HG02973 (cell line): Measurements from ENCODE around the gene CCDC117.
A peak's percentile ranks its signal among the peaks of the same experiment; 100 is the strongest.
"Not testable (repeated sequence)": the region's sequence is repeated elsewhere in the genome, so short reads cannot be mapped to it uniquely, and the experiment has no call there.

Source experiments
- ATAC-seq: cut with Tn5 transposase; IDR thresholded peaks from one replicate; pipeline ENCODE4 v1.9.1; 2021; ENCODE audit warnings: moderate library complexity; ENCODE audit not compliant: unreplicated experiment

CCDC117 gene, protein sequence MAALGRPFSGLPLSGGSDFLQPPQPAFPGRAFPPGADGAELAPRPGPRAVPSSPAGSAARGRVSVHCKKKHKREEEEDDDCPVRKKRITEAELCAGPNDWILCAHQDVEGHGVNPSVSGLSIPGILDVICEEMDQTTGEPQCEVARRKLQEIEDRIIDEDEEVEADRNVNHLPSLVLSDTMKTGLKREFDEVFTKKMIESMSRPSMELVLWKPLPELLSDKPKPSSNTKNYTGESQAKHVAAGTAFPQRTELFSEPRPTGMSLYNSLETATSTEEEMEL

DNA sequence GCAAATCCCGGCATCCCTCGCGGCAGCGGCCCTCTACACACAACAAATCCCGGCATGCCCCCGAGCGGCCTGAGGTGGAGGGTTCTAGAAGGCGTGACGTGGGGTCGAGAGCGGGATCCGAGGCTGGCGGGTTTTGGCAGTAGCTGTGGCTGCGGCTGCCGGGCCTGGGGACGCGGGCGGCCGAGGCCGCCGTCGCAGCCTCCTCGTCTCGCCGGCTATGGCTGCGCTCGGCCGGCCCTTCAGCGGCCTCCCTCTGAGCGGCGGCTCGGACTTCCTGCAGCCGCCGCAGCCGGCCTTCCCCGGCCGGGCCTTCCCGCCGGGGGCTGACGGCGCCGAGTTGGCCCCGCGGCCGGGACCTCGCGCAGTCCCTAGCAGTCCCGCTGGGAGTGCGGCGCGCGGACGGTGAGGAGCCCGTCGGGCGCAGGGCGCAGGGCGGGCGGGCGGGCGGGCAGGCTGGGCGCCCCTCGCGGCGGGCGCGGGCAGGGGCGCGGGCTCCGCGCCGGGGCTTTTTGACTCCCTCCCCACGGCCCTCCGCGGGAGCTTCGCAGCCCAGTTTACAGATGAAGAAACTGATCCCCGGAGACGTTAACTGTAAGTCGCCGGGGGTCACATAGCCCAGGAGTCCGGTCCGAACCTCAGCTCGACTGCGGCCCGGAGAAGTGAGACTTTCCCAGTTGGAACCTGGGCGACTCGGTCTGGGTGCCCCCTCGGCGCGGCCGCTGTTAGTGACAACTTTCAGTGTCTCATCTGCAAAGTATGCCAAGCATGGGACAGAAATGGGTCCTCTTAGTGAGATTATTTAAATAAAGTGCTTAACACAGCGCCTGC lies at the start of gene CCDC117:
TSS of gene CCDC117 (plus strand) at position 63 of the 828 bp plus-strand sequence. CDS start at position 218, 155 bp downstream.
- peak; percentile 75 for ATAC-seq

DNA sequence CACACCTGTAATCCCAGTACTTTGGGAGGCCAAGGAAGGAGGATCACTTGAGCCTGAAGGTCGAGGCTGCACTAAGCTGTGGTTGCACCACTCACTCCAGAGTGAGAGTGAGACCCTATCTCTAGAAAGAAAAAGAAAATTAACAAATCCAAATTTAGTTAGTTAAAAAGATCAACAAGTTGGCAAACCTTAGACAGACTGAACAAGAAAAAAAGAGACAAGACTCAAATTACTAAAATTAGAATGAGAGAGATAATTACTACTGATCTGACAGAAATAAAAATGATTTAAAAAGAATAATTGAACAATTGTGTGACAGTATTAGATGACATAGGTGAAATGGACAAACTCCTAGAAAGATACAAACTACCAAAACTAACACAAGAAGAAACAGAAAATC lies 44.5 kb upstream of the CCDC117 start:
- ATAC-seq: no peak

DNA sequence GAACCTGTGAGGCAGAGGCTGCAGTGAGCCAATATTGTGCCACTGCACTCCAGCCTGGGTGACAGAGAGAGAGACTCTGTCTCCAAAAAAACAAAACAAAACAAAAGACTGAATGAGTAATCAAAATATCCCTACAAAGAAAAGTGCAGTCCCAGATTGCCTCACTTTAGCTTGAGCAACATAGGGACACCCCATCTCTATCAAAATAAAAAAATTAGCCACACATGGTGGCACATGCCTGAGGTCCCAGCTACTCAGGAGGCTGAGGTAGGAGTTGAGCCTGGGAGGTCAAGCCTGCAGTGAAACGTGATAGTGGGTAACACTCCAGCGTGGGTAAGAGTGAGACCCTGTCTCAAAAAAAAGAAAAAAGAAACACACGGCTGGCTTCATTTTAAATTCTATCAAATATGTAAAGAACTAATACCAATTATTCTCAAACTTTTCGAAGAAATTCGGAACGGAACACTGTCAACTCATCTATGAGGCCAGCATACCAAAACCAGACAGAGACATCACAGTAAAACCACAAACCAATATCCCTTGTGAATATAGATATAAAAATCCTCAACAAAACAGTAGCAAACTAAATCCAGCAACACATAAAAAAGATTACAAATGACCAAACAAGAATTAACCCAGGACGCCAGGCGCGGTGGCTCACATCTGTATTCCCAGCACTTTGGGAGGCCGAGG lies 43.7 kb upstream of the CCDC117 start:
- ATAC-seq: no peak

DNA sequence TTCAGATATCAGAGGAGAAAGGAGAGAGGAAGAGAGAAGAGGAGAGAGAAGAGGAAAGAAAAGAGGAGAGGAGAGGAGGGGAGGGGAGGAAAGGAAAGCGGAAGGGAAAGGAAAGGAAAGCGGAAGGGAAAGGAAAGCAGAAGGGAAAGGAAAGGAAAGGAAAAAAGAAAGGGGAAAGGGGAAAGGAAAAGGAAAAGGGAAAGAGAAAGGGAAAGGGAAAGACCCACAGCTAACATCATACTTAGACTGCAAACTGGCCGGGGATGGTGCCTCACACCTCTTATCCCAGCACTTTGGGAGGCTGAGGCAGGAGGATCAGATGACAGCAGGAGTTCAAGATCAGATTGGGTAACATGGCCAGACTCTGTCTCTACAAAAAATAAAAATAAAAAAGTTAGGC lies 42.3 kb upstream of the CCDC117 start:
- ATAC-seq: no peak

DNA sequence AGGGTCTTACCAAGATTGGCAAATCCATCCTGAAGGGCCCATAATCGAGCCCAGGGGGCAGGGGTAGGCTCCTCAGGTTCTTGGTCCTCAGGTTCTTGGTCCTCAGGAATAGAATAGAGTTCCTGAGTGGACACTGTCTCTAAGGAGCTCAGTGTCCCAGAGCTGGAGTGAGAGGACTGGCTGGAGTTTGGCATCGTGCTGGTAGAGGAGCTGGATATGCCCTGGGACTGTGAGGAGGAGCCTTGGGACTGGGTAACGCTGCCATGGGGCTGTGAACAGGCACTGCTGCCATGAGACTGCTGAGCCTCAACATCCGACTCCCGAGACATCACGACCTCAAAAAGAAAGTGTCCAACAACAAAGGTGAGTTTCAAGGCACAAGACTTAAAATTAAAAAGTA lies 38.1 kb upstream of the CCDC117 start:
- no peak for ATAC-seq

DNA sequence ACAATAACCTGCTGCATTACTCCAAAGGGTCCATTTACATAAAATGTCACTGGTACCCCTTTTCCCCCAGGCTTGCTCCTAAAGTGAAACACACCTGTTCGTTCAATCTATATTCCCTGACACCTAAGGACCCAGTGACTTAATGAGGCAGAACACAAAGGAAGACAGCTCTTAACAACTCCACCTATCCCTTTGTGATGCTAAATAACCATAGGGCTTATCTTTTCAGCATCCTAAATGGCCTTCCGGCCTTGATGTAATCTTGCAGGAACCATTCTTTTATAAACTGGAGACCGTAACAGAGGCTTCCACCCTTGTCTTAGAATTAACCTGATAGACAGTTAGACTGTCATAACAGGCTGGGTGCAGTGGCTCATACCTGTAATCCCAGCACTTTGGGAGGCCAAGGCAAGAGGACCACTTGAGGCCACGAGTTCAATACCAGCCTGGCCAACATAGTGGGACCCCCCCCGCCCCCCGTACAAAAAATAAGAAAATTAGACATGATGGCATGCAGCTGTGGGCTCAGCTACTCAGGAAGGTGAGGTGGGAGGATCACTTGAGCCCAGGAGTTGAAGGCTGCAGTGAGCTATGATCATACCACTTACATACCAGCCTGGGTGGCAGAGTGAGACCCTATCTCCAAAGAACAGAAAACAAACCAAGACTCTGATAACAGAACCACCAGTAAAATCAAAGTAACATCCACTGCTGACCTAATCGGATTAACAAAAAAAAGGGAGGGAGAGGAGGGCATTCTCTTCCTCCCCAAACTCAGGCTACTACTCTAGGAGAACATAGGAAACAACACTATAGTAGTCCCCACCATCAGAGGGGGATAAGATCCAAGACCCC lies 36.0 kb upstream of the CCDC117 start:
- no peak for ATAC-seq

DNA sequence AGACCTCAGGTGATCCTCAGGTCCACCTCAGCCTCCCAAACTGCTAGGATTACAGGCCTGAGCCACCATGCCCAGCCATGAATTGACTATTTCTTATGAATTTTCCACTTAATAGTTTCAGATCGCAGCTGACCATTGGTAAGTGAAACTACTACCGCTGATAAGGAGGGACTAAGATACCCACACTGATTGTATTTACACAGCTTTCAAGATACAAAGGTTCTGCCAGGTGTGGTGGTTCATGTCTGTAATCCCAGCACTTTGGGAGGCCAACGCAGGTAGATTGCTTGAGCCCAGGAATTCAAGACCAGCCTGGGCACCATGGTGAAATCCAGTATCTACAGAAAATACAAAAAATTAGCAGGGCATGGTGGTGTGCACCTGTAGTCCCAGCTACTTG lies 34.8 kb upstream of the CCDC117 start:
- no peak for ATAC-seq

DNA sequence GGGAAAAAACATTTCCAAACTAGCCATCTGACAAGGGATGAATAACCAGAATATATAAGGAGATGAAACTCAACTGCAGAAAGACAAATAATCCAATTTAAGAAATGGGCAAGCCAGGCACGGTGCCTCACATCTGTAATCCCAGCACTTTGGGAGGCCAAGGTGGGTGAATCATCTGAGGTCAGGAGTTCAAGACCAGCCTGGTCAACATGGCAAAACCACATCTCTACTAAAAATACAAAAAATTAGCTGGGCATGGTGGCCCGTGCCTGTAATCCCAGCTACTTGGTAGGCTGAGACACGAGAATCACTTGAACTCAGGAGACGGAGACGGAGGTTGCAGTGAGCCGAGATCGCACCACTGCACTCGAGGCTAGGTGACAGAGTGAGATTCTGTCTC lies 33.6 kb upstream of the CCDC117 start:
- not testable (repeated sequence) for ATAC-seq

DNA sequence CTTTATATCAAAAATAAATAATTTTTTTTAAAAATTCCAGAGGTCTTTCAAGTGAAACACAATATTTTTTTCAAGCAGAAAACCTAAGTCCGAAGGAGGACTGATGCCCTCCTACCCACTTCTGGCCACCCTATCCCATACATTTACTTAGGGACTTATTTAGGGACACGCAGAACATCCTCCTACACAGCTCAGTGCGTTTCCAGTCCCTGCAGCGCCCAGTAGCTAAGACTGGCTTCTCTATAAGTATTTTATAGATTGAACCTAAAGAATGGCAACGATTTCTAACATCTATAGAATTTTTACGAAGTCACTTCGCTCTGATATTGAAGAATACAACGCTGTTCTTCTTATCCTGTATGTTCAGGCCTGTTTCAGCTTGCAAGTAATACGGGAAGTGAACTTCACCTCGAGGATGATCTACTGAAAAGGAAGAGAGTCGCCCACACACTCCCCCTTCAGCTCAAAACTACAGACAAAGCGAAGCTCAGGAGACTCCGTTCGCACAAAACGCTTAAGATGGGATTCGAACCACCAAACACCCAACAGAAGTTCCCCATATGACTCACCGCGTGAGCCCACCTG lies 31.2 kb upstream of the CCDC117 start:
- ATAC-seq: no peak

DNA sequence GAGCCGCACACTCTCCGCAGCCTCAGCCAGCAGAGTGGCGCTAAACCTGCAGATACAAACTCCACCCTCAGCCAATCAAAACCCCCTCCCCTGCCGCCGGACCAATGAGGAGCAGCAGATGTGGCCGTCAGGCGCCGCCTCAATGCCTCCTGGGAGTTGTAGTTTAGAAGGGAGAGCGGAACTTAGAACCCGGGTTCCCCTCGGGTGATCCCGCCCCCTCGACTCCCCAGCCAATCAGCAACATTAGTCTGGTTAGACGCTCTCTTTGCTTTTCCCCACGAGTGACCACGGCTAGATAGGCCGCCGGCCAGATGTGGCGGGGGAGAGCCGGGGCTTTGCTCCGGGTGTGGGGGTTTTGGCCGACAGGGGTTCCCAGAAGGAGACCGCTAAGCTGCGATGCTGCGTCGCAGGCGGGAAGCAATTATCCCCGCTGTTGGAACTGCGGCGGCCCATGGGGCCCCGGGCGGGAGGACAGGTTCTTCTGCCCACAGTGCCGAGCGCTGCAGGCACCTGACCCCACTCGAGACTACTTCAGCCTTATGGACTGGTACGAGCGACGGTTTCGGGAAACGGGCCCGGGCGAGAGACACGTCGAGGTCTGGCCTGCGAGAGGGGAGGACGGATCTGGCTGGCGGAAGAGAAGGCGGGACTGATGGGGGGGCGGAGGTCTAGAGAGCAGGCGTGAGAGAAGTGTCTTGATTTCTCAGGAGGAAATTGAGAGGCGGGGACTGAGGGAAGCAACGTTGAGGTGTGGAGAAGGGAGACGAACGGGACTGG lies 30.5 kb upstream of the CCDC117 start, which contains the start of the genes CHEK2 and HSCB:
TSS of gene CHEK2 (minus strand) at position 36 of the 777 bp plus-strand sequence. CDS start 7,099 bp downstream, outside the sequence.
TSS of gene HSCB (plus strand) at position 255 of the 777 bp plus-strand sequence. CDS start at position 312, 57 bp downstream.
- peak; percentile 89 for ATAC-seq

DNA sequence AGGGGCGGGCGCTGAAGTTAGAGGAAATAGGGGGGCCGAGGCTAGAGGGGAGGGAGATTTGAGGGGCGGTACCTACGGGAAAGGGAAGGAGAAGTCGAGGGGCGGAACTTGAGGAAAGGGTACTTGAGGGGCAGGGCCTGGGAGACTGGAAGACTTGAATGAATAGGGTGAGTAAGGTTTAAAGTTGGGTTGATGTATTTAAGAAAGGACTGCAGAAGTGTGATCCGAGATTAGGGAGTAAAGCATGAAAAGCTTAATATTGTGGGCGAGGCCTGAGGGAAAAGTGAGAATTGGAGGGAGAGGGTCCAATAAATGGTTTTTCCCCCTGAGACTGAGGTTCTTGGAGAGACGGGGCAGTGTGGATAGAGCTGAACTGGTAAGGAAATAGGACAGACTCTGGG lies 29.9 kb upstream of the CCDC117 start:
- ATAC-seq: no peak

DNA sequence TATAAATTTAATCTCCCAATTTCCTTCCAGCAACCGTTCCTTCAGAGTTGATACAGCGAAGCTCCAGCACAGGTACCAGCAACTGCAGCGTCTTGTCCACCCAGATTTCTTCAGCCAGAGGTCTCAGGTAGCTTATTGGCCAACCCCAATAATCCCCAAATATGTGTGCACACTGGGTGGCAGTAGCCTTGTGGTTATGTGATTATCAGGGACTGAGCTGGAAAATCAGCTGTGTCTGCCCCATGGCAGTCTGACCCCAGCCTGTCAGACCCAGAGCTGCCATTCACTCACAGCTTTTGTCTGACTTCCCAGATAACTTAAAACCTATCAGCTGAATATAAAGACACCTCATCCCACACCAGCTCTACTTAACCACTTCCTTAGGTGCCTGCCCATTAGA lies 28.6 kb upstream of the CCDC117 start:
- ATAC-seq: no peak

DNA sequence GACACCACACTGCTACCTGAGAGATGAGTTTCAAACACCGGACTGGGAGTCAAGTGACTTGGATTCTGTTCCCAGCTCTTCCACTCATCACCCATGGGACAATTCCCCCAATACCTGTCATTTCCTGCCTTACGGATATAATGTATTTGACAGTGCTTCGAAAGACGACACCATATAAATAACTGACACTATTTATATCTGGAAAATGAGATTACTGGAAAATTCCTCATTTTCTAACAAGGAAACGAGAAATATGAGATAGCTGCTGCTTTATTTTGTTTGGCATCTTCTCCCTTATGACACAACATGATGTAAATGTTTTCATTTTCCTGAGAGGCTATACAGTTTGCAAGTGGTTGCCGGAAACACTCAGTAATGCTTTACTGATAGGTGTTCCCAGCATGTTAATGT lies 22.0 kb upstream of the CCDC117 start:
- no peak for ATAC-seq

DNA sequence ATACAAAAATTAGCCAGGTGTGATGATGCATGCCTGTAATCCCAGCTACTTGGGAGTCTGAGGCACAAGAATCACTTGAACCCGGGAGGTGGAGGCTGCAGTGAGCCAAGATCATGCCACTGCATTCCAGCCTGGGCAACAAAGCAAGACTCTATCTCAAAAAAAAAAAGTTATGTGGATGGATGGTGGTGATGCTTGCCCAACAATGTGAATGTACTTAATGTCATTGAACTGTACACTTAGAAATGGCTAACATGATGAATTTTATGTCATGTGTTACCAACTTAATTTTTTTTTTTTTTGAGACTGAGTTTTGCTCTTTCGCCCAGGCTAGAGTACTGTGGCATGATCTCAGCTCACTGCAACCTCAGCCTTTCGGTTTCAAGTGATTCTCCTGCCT lies 18.0 kb upstream of the CCDC117 start:
- ATAC-seq: not testable (repeated sequence)

DNA sequence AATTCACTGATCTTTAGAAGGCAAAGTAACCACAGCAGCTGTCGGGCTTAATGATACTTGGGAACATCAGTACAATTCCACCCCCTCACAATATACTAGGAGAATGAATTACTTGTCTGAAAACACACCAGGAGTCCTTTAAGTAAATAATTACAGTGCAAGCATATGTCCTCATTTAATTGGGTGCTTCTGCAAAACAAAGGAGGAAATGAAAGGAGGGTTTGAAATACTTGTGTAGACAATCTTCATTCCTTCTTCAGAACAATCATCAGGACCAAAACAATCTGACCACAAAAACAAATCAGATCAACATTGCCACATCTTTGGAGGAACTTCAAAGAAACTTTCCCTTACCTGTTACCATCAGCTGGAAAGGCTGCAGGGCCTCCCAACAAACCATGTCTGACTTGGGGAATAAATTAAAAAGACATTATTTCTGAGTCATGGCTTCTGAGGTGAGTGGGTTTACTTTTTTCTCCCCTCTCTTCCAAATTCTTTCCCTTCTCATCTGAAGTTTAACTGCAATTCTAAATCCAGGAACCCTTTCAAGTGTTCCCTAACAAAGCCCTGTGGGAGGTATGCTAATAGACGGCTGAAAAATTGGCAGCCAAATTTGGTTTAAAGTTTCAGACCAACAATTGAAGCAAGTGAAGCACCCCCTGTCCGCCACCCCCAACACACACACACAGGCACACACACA lies 12.5 kb upstream of the CCDC117 start:
- no peak for ATAC-seq

DNA sequence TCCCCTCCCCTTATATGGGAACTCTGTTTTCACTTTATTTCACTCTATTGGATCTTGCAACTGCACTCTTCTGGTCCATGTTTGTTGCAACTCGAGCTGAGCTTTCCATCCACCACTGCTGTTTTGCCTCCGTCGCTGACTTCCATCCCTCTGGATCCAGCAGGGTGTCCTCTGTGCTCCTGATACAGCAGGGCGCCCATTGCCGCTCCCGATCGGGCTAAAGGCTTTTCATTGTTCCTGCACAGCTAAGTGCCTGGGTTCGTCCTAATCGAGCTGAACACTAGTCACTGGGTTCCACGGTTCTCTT lies 11.1 kb upstream of the CCDC117 start:
- ATAC-seq: no peak

DNA sequence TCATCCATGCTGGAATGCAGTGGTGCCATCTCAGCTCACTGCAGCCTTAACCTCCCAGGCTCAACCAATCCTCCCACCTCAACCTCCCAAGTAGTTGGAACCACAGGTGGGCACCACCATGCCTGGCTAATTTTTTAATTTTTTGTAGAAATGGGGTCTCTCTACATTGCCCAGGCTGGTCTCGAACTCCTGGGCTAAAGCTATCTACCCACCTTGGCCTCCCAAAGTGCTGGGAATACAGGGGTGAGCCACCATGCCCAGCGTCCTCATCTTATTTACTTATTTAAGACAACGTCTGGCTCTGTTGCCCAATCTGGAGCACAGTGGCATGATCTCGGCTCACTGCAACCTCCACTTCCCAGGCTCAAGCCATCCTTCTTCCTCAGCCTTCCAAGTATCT lies 10.5 kb upstream of the CCDC117 start:
- ATAC-seq: not testable (repeated sequence)

DNA sequence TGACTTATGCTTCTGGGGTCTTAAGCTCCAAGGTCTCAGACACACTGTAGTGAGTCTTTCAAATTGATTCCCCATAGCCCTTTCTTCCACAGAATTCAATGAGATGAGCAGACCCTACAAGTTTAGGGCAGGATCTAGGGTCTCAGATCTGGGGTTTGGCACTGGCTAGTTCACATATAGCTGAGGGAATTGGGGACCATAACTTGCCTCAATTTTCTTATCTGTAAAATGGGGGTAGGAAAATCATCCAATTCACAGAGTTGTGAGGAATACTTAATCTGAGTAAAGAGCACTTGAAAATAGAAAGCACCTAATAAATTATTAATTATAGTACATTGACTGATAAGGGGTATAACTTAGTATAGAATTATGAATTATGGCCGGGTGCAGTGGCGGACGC lies 5.9 kb upstream of the CCDC117 start:
- ATAC-seq: no peak
